Activated CD4-positive, alpha-beta memory T cell treated with anti-CD3 and anti-CD28 coated beads for 36 hours (primary cell): ENCODE data around the gene TBC1D5. TPM values are rescaled to one million over a fixed set of nuclear protein-coding genes. Genes with fewer than 3 reads are reported as not detected.

Experiments
- CTCF ChIA-PET: fragments of 350-600 bp; sonication (Branson Sonifier 250); formaldehyde crosslinking; loops from one replicate; lab custom pipeline; 2021; ENCODE audit warnings: antibody characterized with exemption, inconsistent platforms; lab: Charles Lee
- POLR2A ChIA-PET: fragments of 350-600 bp; sonication (Branson Sonifier 250); formaldehyde crosslinking; loops from one replicate; lab custom pipeline; 2021; ENCODE audit warnings: antibody characterized with exemption; lab: Charles Lee
- DNase-seq: peaks from one replicate; pipeline ENCODE4 v3.0.0-alpha.2; 2020
- H3K27ac Mint-ChIP-seq: one replicate; pipeline ENCODE4 v1.8.0; 2021; ENCODE audit warnings: mixed read lengths
- H3K27me3 Mint-ChIP-seq: one replicate; pipeline ENCODE4 v1.8.0; 2021; ENCODE audit warnings: mixed read lengths
- H3K36me3 Mint-ChIP-seq: one replicate; pipeline ENCODE4 v1.8.0; 2021; ENCODE audit warnings: mixed read lengths
- H3K4me1 Mint-ChIP-seq: one replicate; pipeline ENCODE4 v1.8.0; 2021; ENCODE audit warnings: low read depth, mixed read lengths
- H3K4me3 Mint-ChIP-seq: one replicate; pipeline ENCODE4 v1.8.0; 2021; ENCODE audit warnings: mild to moderate bottlenecking, mixed read lengths
- H3K9me3 Mint-ChIP-seq: one replicate; pipeline ENCODE4 v1.8.0; 2021; ENCODE audit warnings: mixed read lengths
- intact Hi-C: fragments of 100-400 bp; cut with micrococcal nuclease; formaldehyde crosslinking; loops from one replicate; pipeline ENCODE4 v1.15.1; 2023
- total RNA-seq, 2 experiments: library from RNA; stranded (reverse); gene quantifications; one replicate each; pipeline ENCODE4 v1.2.3, GENCODE V29; 2021

Gene TBC1D5
- total RNA-seq, 2 experiments from 2014 or later: 49.2 to 53.7 TPM

DNA sequence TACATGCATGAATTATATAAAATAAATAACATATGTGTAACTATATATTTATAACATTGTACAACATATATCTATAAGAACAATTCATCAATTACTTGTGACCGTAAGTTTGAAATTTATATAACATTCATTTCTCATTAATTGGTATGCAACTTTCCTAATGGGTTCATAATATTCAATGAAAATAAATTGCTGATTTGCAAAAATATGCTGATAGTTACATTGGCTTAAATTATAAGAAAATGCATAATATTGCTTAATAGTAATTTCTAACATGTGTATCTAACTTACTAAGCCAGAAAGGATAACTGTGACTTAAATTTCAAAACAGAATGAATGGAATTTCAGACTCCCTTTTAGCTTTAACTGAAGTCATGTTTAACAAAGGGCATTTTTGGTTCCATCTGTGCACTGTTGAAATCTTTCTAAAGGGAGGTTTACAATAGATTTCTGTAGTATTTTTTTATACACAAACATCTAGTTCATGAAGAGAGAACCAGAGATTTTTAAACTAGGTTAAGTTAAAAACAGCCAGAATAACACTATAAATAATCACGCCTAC, 310.9 kb downstream of the TBC1D5 start:
- CTCF ChIA-PET: interaction anchor here (0.5 to 3.1 kb wide), 4 partner anchors 311 to 561 kb away, joined by 3 to 25 read pairs (median 6); partner anchors contain the start of gene TBC1D5
- H3K4me1 Mint-ChIP-seq: no peaks in the 10 kb centered on the region
- no peak for DNase-seq
- no peak overlapping the region for H3K27ac Mint-ChIP-seq
- H3K36me3 Mint-ChIP-seq: no peaks in the 10 kb centered on the region
- H3K9me3 Mint-ChIP-seq: no peaks in the 10 kb centered on the region
- POLR2A ChIA-PET: no interaction called here
- H3K27me3 Mint-ChIP-seq: no peaks in the 10 kb centered on the region
- no peak overlapping the region for H3K4me3 Mint-ChIP-seq
- intact Hi-C loops: loop anchor here (2.0 to 5.0 kb wide), 2 partner anchors 256 to 409 kb away; no protein-coding TSS in a partner anchor

DNA sequence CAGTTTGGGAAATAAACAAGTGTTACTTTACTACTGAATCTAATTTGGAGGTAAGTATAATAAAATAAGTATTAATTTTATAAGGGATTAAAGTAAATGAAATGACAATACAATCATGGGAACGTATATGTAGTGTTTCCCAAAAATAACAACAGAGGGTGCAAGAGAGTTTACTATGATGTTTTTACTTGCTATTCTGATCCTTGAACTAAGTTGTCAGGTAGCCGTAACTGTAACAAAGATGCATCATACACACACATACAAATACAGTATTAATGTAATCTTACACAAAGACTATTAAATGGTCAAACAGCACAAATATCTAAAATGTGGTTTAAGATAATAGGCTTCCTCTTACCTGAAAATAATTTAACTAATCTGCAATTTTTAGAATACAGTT, 311.4 kb downstream of the TBC1D5 start:
- Mint-ChIP-seq H3K4me3 (no peak overlapping the region), H3K9me3 (no peaks in the 10 kb centered on the region), H3K36me3 (no peaks in the 10 kb centered on the region), H3K27me3 (no peaks in the 10 kb centered on the region), H3K27ac (no peak overlapping the region), H3K4me1 (no peaks in the 10 kb centered on the region)
- CTCF ChIA-PET: interaction anchor here (2.1 to 3.1 kb wide), 2 partner anchors 17 to 410 kb away, joined by 12 to 25 read pairs; no protein-coding TSS in a partner anchor
- DNase-seq: no peak
- POLR2A ChIA-PET: no interaction called here
- intact Hi-C loops: loop anchor here (2.0 to 5.0 kb wide), 2 partner anchors 256 to 410 kb away; no protein-coding TSS in a partner anchor

DNA sequence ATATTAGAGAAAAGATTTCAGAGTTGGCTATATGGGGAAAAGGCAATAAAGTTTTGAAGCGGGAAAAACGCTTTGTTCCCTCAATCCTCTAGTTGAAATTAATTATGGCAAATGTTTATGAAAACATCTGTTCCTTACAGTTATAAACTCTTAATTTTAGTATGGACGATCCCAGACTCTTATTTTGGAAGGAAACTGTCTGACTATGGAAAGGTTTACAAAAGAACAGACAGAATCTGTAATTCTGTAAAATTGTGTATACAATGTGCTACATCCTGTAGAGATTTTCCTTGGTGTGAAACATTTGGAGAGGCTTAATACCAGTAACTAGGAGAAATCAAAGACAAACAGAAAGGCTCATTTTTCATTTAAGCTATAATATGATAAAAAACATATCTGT, 311.8 kb downstream of the TBC1D5 start:
- CTCF ChIA-PET: interaction anchor here (2.1 to 3.1 kb wide), 2 partner anchors 16 to 410 kb away, joined by 12 to 25 read pairs; no protein-coding TSS in a partner anchor
- DNase-seq: no peak
- Mint-ChIP-seq H3K27me3 (no peaks in the 10 kb centered on the region), H3K36me3 (no peaks in the 10 kb centered on the region), H3K4me1 (no peaks in the 10 kb centered on the region), H3K9me3 (no peaks in the 10 kb centered on the region), H3K4me3 (no peak overlapping the region), H3K27ac (no peak overlapping the region)
- intact Hi-C loops: loop anchor here (2.0 to 5.0 kb wide), 2 partner anchors 257 to 410 kb away; no protein-coding TSS in a partner anchor
- POLR2A ChIA-PET: no interaction called here

DNA sequence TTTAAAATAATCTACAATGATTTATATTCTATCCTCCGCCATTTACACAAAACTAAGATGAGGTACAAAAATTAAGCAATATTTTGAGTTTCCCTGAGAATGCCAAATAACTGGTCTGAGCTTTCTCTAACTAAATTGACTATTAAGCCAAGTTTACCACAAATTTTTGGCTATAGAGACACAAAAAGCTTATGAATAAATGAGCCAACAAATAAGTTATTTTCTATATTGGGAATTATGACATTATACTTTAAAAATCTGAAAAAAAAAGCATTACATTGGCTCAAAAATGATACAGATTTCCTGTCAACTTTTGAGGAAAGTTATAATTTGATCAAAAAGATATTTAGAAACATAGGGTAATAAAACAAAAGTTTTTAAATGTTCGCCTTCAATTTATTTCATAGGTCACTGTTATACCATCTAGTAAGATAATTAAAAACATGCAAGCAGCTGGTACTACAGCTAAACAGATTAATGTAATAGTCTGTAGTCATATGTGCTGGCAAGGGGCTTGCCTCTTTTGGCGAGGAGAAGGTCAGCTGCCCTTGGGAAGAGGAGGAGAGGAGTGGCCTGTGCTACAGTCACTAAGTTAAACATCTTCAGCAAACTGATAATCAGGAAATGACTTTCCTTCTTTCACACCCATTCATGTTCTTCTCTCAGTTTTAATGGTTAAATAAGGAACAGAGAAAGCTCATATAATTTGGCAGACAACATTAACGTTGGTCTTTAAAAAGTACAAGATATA, 318.5 kb downstream of the TBC1D5 start:
- Mint-ChIP-seq H3K4me3 (no peak overlapping the region), H3K27ac (no peak overlapping the region), H3K27me3 (no peaks in the 10 kb centered on the region), H3K4me1 (no peaks in the 10 kb centered on the region), H3K36me3 (peaks cover 2% of the 10 kb centered on the region), H3K9me3 (no peaks in the 10 kb centered on the region)
- ChIA-PET CTCF (interaction anchor here (1.1 to 2.7 kb wide), 3 partner anchors 9 to 417 kb away, joined by 3 to 12 read pairs (median 6); no protein-coding TSS in a partner anchor), POLR2A (no interaction called here)
- DNase-seq: no peak
- intact Hi-C loops: no loop called here

DNA sequence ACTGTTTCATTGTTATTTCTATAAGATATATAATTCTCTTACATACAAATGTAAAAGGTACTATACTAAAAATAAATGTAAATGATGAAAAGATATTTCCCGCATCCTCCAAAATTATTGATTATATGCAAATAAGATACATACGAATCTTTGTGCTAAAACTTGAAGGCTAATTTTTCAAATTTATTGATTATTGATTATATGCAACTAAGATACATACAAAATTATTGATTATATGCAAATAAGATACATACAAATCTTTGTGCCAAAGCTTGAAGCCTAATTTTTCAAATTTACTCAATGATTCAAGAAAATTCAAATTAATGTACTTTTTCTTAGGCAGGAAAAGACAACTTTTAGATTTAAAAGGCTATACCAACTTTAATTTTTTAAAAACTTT, 319.8 kb downstream of the TBC1D5 start:
- intact Hi-C loops: no loop called here
- ChIA-PET POLR2A (no interaction called here), CTCF (interaction anchor here (1.4 to 2.7 kb wide), 2 partner anchors 9 to 419 kb away, joined by 6 to 12 read pairs; no protein-coding TSS in a partner anchor)
- Mint-ChIP-seq H3K36me3 (peaks cover 2% of the 10 kb centered on the region), H3K9me3 (peaks cover 2% of the 10 kb centered on the region), H3K27me3 (no peaks in the 10 kb centered on the region), H3K27ac (no peak overlapping the region), H3K4me1 (no peaks in the 10 kb centered on the region), H3K4me3 (no peak overlapping the region)
- no peak for DNase-seq

DNA sequence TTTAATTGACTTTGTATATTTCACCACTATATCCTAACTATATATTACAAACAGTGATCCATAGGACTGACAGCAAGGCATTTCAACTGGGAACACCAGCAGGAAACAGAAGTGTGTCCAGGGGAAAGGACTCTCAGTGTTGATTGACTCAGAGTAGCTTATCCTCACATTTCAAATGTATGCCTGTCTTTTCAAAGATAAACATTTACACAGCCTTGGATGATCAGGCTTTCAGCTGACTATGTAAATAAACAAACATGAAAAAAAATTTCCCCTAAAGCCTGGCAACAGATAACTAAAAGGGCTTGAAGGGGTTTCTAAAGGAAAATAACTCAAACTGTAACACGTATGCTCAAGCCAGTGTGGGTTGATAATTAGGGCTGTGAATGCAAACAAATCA, 321.8 kb downstream of the TBC1D5 start:
- POLR2A ChIA-PET: interaction anchor here (0.6 kb wide), 1 partner anchor 62 kb away, joined by 3 read pairs; no protein-coding TSS in a partner anchor
- no peak for DNase-seq
- H3K27ac Mint-ChIP-seq: no peak overlapping the region
- CTCF ChIA-PET: no interaction called here
- peaks cover 2% of the 10 kb centered on the region for H3K36me3 Mint-ChIP-seq
- H3K27me3 Mint-ChIP-seq: no peaks in the 10 kb centered on the region
- no peaks in the 10 kb centered on the region for H3K4me1 Mint-ChIP-seq
- intact Hi-C loops: no loop called here
- H3K4me3 Mint-ChIP-seq: no peak overlapping the region
- H3K9me3 Mint-ChIP-seq: peaks cover 2% of the 10 kb centered on the region

DNA sequence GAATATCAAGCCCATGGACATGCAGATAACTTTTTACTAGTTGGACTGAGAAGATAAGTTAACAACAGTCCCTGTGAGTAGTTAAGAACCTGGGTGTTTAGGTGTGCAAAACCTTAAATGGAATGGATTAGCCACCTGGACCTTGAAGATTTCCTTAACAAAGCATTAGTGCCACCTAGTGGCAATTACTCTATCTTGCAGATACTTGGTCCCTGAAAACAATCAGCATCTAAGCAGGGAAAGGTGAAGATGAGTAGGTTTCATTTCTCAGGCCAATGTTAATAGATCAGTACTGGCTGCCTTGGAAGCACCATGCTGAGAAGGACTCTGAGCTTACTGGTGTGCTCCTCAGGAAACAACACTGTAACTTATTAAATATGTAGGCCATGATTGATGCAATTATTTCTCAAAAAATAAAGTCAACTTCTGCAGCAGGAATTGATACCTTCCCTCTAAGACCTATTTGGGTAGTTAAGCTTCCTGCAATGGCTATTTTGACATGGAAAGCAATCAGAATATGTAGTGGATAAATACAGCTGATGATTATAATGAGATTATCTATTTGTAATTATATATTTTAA, 329.4 kb downstream of the TBC1D5 start:
- Mint-ChIP-seq H3K4me1 (no peaks in the 10 kb centered on the region), H3K27ac (no peak overlapping the region), H3K9me3 (peaks cover 2% of the 10 kb centered on the region), H3K27me3 (no peaks in the 10 kb centered on the region), H3K36me3 (no peaks in the 10 kb centered on the region), H3K4me3 (no peak overlapping the region)
- intact Hi-C loops: loop anchor here (1.0 to 5.0 kb wide), 2 partner anchors 155 to 811 kb away; no protein-coding TSS in a partner anchor
- CTCF ChIA-PET: interaction anchor here (0.5 to 2.6 kb wide), 15 partner anchors 8 to 428 kb away, joined by 3 to 15 read pairs (median 5); no protein-coding TSS in a partner anchor
- no peak for DNase-seq
- POLR2A ChIA-PET: no interaction called here

DNA sequence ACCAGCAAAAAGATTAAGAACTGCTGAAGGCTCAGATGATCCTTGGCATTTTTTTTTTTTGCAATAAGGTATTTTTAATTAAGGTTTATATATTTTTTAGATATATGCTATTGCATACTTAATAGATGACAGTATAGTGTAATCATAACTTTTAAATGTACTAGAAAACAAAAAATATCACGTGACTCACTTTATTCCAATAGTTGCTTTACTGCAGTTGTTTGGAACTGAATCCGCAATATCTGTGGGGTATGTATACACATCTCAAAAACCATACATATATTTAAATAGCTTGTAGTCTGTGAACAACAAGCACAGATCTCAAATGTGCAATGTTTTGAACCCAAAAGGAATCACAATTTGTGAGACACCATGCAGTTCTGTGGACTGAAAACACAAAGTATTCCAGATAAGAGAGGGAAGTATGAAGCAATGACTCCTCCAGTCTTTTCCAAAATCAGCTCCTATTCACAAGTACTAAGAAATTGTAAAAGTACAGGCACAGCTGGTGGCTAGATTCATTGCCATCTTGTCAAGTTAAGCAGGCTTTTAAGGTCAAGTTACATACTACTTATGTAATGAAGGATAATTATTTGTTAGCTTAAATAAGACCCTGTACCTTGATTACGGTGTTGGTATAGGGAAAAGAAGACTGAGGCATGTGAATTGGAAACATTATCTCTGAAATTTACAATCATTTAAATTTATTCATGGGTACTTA, 331.1 kb downstream of the TBC1D5 start:
- DNase-seq: no peak
- no peaks in the 10 kb centered on the region for H3K9me3 Mint-ChIP-seq
- no peaks in the 10 kb centered on the region for H3K27me3 Mint-ChIP-seq
- no peak overlapping the region for H3K4me3 Mint-ChIP-seq
- CTCF ChIA-PET: interaction anchor here (1.3 kb wide), 1 partner anchor 153 kb away, joined by 3 read pairs; no protein-coding TSS in a partner anchor
- H3K27ac Mint-ChIP-seq: no peak overlapping the region
- H3K4me1 Mint-ChIP-seq: no peaks in the 10 kb centered on the region
- POLR2A ChIA-PET: no interaction called here
- H3K36me3 Mint-ChIP-seq: no peaks in the 10 kb centered on the region
- intact Hi-C loops: loop anchor here (5.0 kb wide), 1 partner anchor 809 kb away; no protein-coding TSS in a partner anchor

DNA sequence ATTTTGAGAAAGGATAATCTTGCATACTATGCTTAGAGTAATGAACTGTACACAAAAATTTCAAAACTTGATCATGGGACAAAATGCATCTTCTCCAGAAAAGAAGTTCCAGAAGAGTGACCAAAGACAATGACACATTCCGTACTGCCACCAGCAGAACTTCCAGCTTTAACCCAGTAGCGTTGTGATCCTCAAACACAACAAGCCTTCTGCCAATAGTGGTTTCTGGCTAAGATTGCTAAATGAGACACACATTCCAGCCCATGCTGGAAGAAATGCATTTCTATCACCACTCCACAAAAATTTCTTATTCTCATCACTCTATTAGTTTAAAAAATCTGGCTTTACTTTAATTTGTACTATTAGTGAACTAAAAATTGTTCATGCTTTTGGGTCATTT, 334.9 kb downstream of the TBC1D5 start:
- H3K27ac Mint-ChIP-seq: no peak overlapping the region
- intact Hi-C loops: no loop called here
- H3K4me1 Mint-ChIP-seq: no peaks in the 10 kb centered on the region
- ChIA-PET POLR2A (no interaction called here), CTCF (interaction anchor here (1.0 to 2.4 kb wide), 2 partner anchors 22 to 434 kb away, joined by 4 to 5 read pairs; no protein-coding TSS in a partner anchor)
- H3K27me3 Mint-ChIP-seq: no peaks in the 10 kb centered on the region
- no peak overlapping the region for H3K4me3 Mint-ChIP-seq
- H3K9me3 Mint-ChIP-seq: no peaks in the 10 kb centered on the region
- H3K36me3 Mint-ChIP-seq: peaks cover under 1% of the 10 kb centered on the region
- DNase-seq: no peak

DNA sequence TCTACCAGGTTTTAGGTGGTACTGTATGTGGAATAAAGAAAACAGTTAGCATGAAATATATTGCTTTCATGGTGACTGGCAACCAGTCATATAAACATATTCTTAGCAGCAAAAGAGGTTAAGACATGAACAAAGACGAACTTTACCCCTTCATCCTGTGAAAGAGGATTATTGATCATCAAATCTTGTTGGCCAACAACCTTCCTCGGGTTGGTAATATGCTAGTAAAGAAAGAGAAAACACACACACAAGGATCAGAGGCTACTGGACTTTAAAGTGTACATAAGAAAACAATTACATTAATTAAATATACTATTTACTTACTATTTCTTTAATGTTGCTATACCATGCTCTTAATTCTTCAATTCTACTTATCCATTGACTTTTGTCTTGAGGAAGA, 337.9 kb downstream of the TBC1D5 start:
- POLR2A ChIA-PET: no interaction called here
- Mint-ChIP-seq H3K9me3 (no peaks in the 10 kb centered on the region), H3K27ac (no peak overlapping the region), H3K27me3 (no peaks in the 10 kb centered on the region), H3K36me3 (peaks cover 3% of the 10 kb centered on the region), H3K4me3 (no peak overlapping the region), H3K4me1 (no peaks in the 10 kb centered on the region)
- no peak for DNase-seq
- intact Hi-C loops: no loop called here
- CTCF ChIA-PET: interaction anchor here (0.9 to 1.5 kb wide), 2 partner anchors 9 to 145 kb away, joined by 3 to 6 read pairs; no protein-coding TSS in a partner anchor

DNA sequence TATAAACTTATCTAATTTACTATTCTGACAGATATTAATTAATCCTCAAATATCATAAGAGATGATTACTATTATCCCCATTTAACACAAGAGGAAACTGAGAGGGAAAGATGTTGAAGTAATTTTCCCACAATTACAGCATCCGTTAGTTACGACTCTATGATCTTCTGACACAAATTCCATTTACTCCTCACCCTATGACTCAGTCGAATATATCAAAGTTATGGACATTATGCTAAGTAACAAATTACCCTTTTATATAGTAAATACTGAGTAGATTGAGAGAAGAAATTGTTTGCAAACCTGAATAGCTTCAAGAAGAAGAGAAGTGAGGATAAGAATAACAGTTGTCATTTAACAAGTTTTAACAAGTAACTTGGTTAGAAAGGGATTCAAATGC, 340.0 kb downstream of the TBC1D5 start:
- no peaks in the 10 kb centered on the region for H3K9me3 Mint-ChIP-seq
- no peak overlapping the region for H3K27ac Mint-ChIP-seq
- peaks cover 7% of the 10 kb centered on the region for H3K36me3 Mint-ChIP-seq
- DNase-seq: no peak
- ChIA-PET CTCF (interaction anchor here (1.0 kb wide), 1 partner anchor 143 kb away, joined by 3 read pairs; no protein-coding TSS in a partner anchor), POLR2A (no interaction called here)
- no peaks in the 10 kb centered on the region for H3K27me3 Mint-ChIP-seq
- intact Hi-C loops: no loop called here
- H3K4me1 Mint-ChIP-seq: no peaks in the 10 kb centered on the region
- no peak overlapping the region for H3K4me3 Mint-ChIP-seq
